ENCODE measurements around the gene OR51A4.
A peak's percentile ranks its signal among the peaks of the same experiment; 100 is the strongest.

OR51A4 gene

GRCh38 chr11:4947505-4947904 lies at the start of gene OR51A4:
TSS of gene OR51A4 (minus strand) at chr11:4947605. CDS start at chr11:4947100, 505 bp downstream.
- no peak for DNase-seq (ENCODE audit: low spot score)
- TF ChIP-seq CTCF (IDR thresholded peaks at IDR 0.05; ENCODE audit: extremely low read depth, missing control alignments): no peak

- no peak for DNase-seq (ENCODE audit: low spot score)
- TF ChIP-seq CTCF (IDR thresholded peaks at IDR 0.05; ENCODE audit: extremely low read depth, missing control alignments): no peak
Measured at GRCh38 chr11:4994551-4994950, 47.1 kb upstream of the OR51A4 start, which contains the start of gene OR51L1. TSS of gene OR51L1 (plus strand) at chr11:4994851. CDS start at chr11:4998983, 4,132 bp downstream.

- no peak for DNase-seq (ENCODE audit: low spot score)
- peak; percentile 4 for TF ChIP-seq CTCF (IDR thresholded peaks at IDR 0.05; ENCODE audit: extremely low read depth, missing control alignments)
Measured at GRCh38 chr11:4991060-4991459, 43.7 kb upstream of the OR51A4 start.

GRCh38 chr11:4983841-4984240 lies 36.4 kb upstream of the OR51A4 start:
- no peak for TF ChIP-seq CTCF (IDR thresholded peaks at IDR 0.05; ENCODE audit: extremely low read depth, missing control alignments)
- no peak for DNase-seq (ENCODE audit: low spot score)

GRCh38 chr11:4982678-4983077 lies 35.3 kb upstream of the OR51A4 start:
- TF ChIP-seq CTCF (IDR thresholded peaks at IDR 0.05; ENCODE audit: extremely low read depth, missing control alignments): no peak
- no peak for DNase-seq (ENCODE audit: low spot score)

GRCh38 chr11:4979036-4979435 lies 31.6 kb upstream of the OR51A4 start:
- no peak for DNase-seq (ENCODE audit: low spot score)
- no peak for TF ChIP-seq CTCF (IDR thresholded peaks at IDR 0.05; ENCODE audit: extremely low read depth, missing control alignments)

GRCh38 chr11:4975436-4975835 lies 28.0 kb upstream of the OR51A4 start:
- no peak for DNase-seq (ENCODE audit: low spot score)
- no peak for TF ChIP-seq CTCF (IDR thresholded peaks at IDR 0.05; ENCODE audit: extremely low read depth, missing control alignments)

Data from GM20000 (cell line).